ENCODE results near the gene ABCA1.

DNA sequence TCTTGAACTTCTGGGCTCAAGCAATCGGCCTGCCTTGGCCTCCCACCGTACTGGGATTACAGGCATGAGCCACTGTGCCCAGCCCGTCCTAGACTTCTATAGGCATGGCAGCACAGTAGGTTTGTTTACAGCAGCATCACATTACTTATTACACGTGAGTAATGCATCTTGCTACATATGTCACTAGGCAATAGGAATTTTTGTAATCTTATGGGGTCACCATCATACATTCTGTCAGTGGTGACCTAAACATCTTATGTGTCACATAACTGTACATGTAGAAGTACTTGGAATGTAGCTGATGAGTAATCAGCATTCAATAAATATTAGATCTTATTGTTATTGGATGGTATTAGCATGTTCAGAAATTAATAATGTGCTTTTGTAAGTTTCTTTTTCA is 22.9 kb upstream of the ABCA1 start:
- TF ChIP-seq EZH2 (IDR thresholded peaks at IDR 0.05) (no peak), POLR2AphosphoS5 (IDR thresholded peaks at IDR 0.05; ENCODE audit: borderline replicate concordance, low read depth, low read length) (no peak), FOXP2 (optimal IDR thresholded peaks at IDR 0.05; ENCODE audit: control extremely low read depth, extremely low read length, insufficient read depth) (no peak)
